SW 1271 (cell line): ENCODE data around the gene NTM.

ENCODE experiments used
- DNase-seq, 2 experiments: peaks; one replicate each; lab custom pipeline; 2025; lab: John Stamatoyannopoulos, UW

NTM gene

GRCh38 chr11:131866535-131867400 is 496.4 kb downstream of the NTM start:
- DNase-seq, result no peak

- DNase-seq, result no peak
Measured at GRCh38 chr11:131867457-131868257, 497.2 kb downstream of the NTM start.

GRCh38 chr11:131868629-131869507 is 498.5 kb downstream of the NTM start:
- DNase-seq, result no peak

- no peak for DNase-seq
Measured at GRCh38 chr11:131870305-131870704, 499.9 kb downstream of the NTM start.

GRCh38 chr11:131871006-131871405 is 500.6 kb downstream of the NTM start:
- no peak for DNase-seq

GRCh38 chr11:131874070-131874469 is 503.7 kb downstream of the NTM start:
- no peak for DNase-seq

- no peak for DNase-seq
Measured at GRCh38 chr11:131875611-131876010, 505.2 kb downstream of the NTM start.

GRCh38 chr11:131877246-131877942 is 507.0 kb downstream of the NTM start:
- no peak for DNase-seq

- DNase-seq, result no peak
Measured at GRCh38 chr11:131880316-131880715, 509.9 kb downstream of the NTM start.

GRCh38 chr11:131880976-131881375 is 510.6 kb downstream of the NTM start:
- no peak for DNase-seq

GRCh38 chr11:131883332-131883731 is 512.9 kb downstream of the NTM start:
- DNase-seq, result no peak

- no peak for DNase-seq
Measured at GRCh38 chr11:131884461-131885073, 514.2 kb downstream of the NTM start.

GRCh38 chr11:131885431-131885830 is 515.0 kb downstream of the NTM start:
- no peak for DNase-seq

- no peak for DNase-seq
Measured at GRCh38 chr11:131886201-131886600, 515.8 kb downstream of the NTM start.

- no peak for DNase-seq
Measured at GRCh38 chr11:131888230-131888855, 517.9 kb downstream of the NTM start.

- no peak for DNase-seq
Measured at GRCh38 chr11:131889146-131889577, 518.7 kb downstream of the NTM start.

GRCh38 chr11:131889760-131890581 is 519.6 kb downstream of the NTM start:
- no peak for DNase-seq

GRCh38 chr11:131893103-131893890 is 522.9 kb downstream of the NTM start:
- DNase-seq, result no peak

GRCh38 chr11:131893988-131894387 is 523.6 kb downstream of the NTM start:
- no peak for DNase-seq
